ENCODE data around the gene ADH5. TPM values are rescaled to one million over a fixed set of nuclear protein-coding genes. Genes with fewer than 3 reads are reported as not detected.
"Not testable (repeated sequence)": the region's sequence is repeated elsewhere in the genome, so short reads cannot be mapped to it uniquely, and the experiment has no call there.

ADH5 gene
- total RNA-seq, 4 donors from 2014 or later, result 126 to 227 (median 161) TPM

DNA sequence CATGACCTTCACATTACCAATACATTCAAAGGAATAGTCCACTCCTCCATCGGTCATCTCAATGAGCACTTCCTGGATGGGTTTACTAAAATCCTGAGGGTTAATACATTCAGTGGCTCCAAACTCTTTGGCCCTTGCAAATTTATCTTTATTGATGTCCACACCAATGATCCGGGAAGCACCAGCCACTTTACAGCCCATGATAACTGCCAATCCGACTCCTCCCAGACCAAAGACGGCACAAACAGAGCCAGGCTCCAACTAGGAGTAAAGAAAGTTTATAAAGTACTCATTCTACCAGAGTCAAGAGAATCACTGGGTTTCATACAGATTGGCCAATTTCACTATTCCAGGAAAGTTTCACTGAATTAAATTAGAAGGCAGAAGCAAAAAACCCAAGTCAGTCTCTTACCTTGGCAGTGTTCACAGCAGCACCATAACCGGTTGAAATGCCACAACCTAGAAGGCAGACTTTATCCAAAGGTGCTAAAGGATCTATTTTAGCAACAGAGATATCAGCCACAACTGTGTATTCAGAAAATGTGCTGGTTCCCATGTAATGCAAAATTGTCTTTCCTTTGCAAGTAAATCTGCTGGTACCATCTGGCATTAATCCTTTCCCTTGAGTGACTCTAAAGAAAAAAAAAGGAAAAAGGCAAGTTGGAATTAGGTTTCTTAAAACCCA, 12.2 kb downstream of the ADH5 start:
- DNase-seq (ENCODE audit: low spot score) (no peak), ATAC-seq (ENCODE audit: low FRiP score) (no peak)
- TF ChIP-seq, protein P1, sequence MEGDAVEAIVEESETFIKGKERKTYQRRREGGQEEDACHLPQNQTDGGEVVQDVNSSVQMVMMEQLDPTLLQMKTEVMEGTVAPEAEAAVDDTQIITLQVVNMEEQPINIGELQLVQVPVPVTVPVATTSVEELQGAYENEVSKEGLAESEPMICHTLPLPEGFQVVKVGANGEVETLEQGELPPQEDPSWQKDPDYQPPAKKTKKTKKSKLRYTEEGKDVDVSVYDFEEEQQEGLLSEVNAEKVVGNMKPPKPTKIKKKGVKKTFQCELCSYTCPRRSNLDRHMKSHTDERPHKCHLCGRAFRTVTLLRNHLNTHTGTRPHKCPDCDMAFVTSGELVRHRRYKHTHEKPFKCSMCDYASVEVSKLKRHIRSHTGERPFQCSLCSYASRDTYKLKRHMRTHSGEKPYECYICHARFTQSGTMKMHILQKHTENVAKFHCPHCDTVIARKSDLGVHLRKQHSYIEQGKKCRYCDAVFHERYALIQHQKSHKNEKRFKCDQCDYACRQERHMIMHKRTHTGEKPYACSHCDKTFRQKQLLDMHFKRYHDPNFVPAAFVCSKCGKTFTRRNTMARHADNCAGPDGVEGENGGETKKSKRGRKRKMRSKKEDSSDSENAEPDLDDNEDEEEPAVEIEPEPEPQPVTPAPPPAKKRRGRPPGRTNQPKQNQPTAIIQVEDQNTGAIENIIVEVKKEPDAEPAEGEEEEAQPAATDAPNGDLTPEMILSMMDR (IDR thresholded peaks at IDR 0.05), result no peak

- TF ChIP-seq, protein P1 (IDR thresholded peaks at IDR 0.05), result no peak
- no peak for ATAC-seq (ENCODE audit: low FRiP score)
Measured at GRCh38 chr4:99074816-99075215, 13.8 kb downstream of the ADH5 start.

GRCh38 chr4:99071159-99071558, 17.4 kb downstream of the ADH5 start:
- DNase-seq (ENCODE audit: low spot score) (no peak), ATAC-seq (ENCODE audit: low FRiP score) (no peak)
- TF ChIP-seq, protein P1 (IDR thresholded peaks at IDR 0.05), result no peak

More at GRCh38 chr4:99074816-99075215, 13.8 kb downstream of the ADH5 start:
- no peak for DNase-seq (ENCODE audit: low spot score)

DNA sequence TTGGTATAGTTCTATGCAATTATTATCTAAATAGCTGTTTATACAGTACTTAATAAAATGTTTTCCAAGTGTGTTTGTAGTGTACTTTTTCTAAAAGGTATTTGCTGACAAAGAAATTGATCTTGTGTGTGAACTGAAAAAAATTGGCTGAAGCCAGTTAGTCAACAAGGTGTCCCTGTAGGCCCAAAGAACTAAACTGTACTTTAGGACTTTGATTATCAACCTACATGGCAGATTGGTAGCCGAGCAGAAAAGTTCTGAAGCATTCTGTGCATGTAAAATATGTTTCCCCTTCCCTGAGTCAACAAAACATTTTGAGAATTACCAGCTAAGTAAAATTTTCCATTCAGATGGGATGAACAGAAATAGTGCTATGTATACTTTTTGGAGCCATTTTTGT, 21.0 kb downstream of the ADH5 start:
- DNase-seq (ENCODE audit: low spot score) (no peak), ATAC-seq (ENCODE audit: low FRiP score) (no peak)
- TF ChIP-seq, protein P1 (IDR thresholded peaks at IDR 0.05), result no peak

DNA sequence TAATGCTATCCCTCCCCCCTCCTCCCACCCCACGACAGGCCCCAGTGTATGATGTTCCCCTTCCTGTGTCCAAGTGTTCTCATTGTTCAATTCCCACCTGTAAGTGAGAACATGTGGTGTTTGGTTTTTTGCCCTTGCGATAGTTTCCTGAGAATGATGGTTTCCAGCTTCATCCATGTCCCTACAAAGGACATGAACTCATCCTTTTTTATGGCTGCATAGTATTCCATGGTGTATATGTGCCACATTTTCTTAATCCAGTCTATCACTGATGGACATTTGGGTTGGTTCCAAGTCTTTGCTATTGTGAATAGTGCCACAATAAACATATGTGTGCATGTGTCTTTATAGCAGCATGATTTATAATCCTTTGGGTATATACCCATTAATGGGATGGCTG, 23.1 kb downstream of the ADH5 start:
- not testable (repeated sequence) for ATAC-seq (ENCODE audit: low FRiP score); DNase-seq (ENCODE audit: low spot score)

DNA sequence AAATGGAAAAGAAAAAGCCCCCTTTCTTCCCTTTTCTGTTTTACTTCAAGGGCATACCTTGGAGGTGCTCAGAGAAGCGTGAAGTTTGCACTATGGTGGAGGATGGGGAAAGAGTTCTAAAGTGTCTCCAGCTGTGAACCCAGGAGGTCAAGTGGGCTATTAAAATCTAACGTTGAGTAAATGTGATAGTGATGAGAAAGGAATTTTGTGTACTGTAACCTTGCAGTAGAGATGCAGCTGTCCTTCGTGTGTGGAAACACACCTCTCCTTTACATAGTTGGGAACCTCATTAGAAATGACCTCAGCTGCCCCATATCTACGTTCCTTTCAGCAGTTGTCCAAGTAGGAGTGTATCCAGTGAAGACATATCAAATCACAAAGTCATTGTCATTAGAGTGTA, 26.5 kb downstream of the ADH5 start:
- ATAC-seq (ENCODE audit: low FRiP score) (no peak), DNase-seq (ENCODE audit: low spot score) (no peak)
- TF ChIP-seq, protein P1 (IDR thresholded peaks at IDR 0.05), result no peak

- ATAC-seq (ENCODE audit: low FRiP score), result no peak
- no peak for DNase-seq (ENCODE audit: low spot score)
- TF ChIP-seq, protein P1 (IDR thresholded peaks at IDR 0.05), result no peak
Measured at GRCh38 chr4:99061048-99061700, 27.4 kb downstream of the ADH5 start.

Data from omental fat pad (tissue), 4 donors.